GM23338 (cell line): ENCODE measurements around the gene XYLT1. TPM values are rescaled to one million over a fixed set of nuclear protein-coding genes. Genes with fewer than 3 reads are reported as not detected.
A peak's percentile ranks its signal among the peaks of the same experiment; 100 is the strongest.

Source experiments
- ATAC-seq: fragments of 200-7000 bp; cut with Tn5 transposase; 3 replicates; pipeline ENCODE4 v1.9.1; 2020
- DNase-seq: peaks from one replicate; pipeline ENCODE4 v3.0.0-alpha.2; 2015; ENCODE audit warnings: low spot score
- H2AFZ ChIP-seq: fragments of 200-600 bp; sonication (generic); 2 replicates; pipeline ENCODE4 v1.8.0; 2016; ENCODE audit warnings: antibody characterized with exemption, mild to moderate bottlenecking, moderate library complexity
- H3F3A ChIP-seq: fragments of 200-600 bp; sonication (generic); replicated peaks from 2 replicates; pipeline ENCODE4 v1.8.0; 2017; ENCODE audit warnings: antibody characterized with exemption, mixed run types, low read depth
- H3K27ac ChIP-seq: fragments of 200-600 bp; sonication (generic); 2 replicates; pipeline ENCODE4 v1.6.1; 2016; ENCODE audit warnings: low read depth
- H3K27me3 ChIP-seq: fragments of 200-600 bp; sonication (generic); 2 replicates; pipeline ENCODE4 v1.8.0; 2016; ENCODE audit warnings: mild to moderate bottlenecking, mixed run types, moderate library complexity; ENCODE audit not compliant: insufficient read depth
- H3K36me3 ChIP-seq: fragments of 200-600 bp; sonication (generic); 2 replicates; pipeline ENCODE4 v1.8.0; 2016; ENCODE audit warnings: mild to moderate bottlenecking; ENCODE audit not compliant: insufficient read depth
- H3K4me1 ChIP-seq: fragments of 200-600 bp; sonication (generic); 2 replicates; pipeline ENCODE4 v1.8.0; 2016; ENCODE audit warnings: mild to moderate bottlenecking, moderate library complexity; ENCODE audit not compliant: insufficient read depth
- H3K4me2 ChIP-seq: fragments of 200-600 bp; sonication (generic); 2 replicates; pipeline ENCODE4 v1.7.1; 2017; ENCODE audit warnings: mixed run types
- H3K4me3 ChIP-seq: fragments of 200-600 bp; sonication (generic); 2 replicates; pipeline ENCODE4 v1.6.1; 2016; ENCODE audit warnings: mixed run types
- H3K79me2 ChIP-seq: fragments of 200-600 bp; sonication (generic); replicated peaks from 2 replicates; pipeline ENCODE4 v1.8.0; 2017; ENCODE audit warnings: mild to moderate bottlenecking; ENCODE audit not compliant: insufficient read depth
- H3K9me2 ChIP-seq: fragments of 200-600 bp; sonication (generic); 2 replicates; pipeline ENCODE4 v1.8.0; 2017; ENCODE audit not compliant: insufficient read depth
- H4K20me1 ChIP-seq: fragments of 200-600 bp; sonication (generic); replicated peaks from 2 replicates; pipeline ENCODE4 v1.8.0; 2017; ENCODE audit warnings: mild to moderate bottlenecking; ENCODE audit not compliant: insufficient read depth
- H3K27ac Mint-ChIP-seq: 2 replicates; pipeline ENCODE4 v1.8.0; 2020; ENCODE audit warnings: inconsistent platforms, mild to moderate bottlenecking, moderate library complexity, mixed read lengths
- H3K27me3 Mint-ChIP-seq: 3 replicates; pipeline ENCODE4 v1.8.0; 2022; ENCODE audit warnings: low read depth, mild to moderate bottlenecking, moderate library complexity, mixed read lengths, inconsistent platforms; ENCODE audit not compliant: insufficient read depth, poor library complexity
- H3K36me3 Mint-ChIP-seq: 3 replicates; pipeline ENCODE4 v1.8.0; 2021; ENCODE audit warnings: low read depth, mild to moderate bottlenecking, inconsistent platforms, moderate library complexity, mixed read lengths
- H3K4me1 Mint-ChIP-seq: 3 replicates; pipeline ENCODE4 v1.8.0; 2020; ENCODE audit warnings: mild to moderate bottlenecking, inconsistent platforms, mixed read lengths
- H3K4me3 Mint-ChIP-seq: 3 replicates; pipeline ENCODE4 v1.8.0; 2021; ENCODE audit warnings: moderate library complexity, mild to moderate bottlenecking, inconsistent platforms, mixed read lengths
- H3K9me3 Mint-ChIP-seq: 3 replicates; pipeline ENCODE4 v1.8.0; 2020; ENCODE audit warnings: moderate library complexity, mild to moderate bottlenecking, inconsistent platforms, mixed read lengths
- CREB1 ChIP-seq: fragments of 250-450 bp; sonication (Bioruptor Pico); IDR thresholded peaks from 2 replicates; pipeline ENCODE4 v1.5.0; 2020; ENCODE audit warnings: low read depth, mild to moderate bottlenecking, moderate library complexity
- EZH2phosphoT487 ChIP-seq: fragments of 200-600 bp; sonication (generic); IDR thresholded peaks from one replicate; pipeline ENCODE4 v1.8.1; 2018; ENCODE audit warnings: antibody characterized with exemption; ENCODE audit not compliant: unreplicated experiment
- JUNB ChIP-seq: IDR thresholded peaks from one replicate; pipeline ENCODE4 v1.6.1; 2016; ENCODE audit warnings: antibody characterized with exemption; ENCODE audit not compliant: unreplicated experiment
- NANOG ChIP-seq: IDR thresholded peaks from 2 replicates; pipeline ENCODE4 v1.6.1; 2016; ENCODE audit warnings: antibody characterized with exemption, borderline replicate concordance
- POLR2AphosphoS5 ChIP-seq: IDR thresholded peaks from 2 replicates; pipeline ENCODE4 v1.6.1; 2016; ENCODE audit warnings: antibody characterized with exemption, low read depth
- STAT1 ChIP-seq: IDR thresholded peaks from one replicate; pipeline ENCODE4 v1.6.1; 2016; ENCODE audit warnings: antibody characterized with exemption; ENCODE audit not compliant: unreplicated experiment
- ZNF114 ChIP-seq: fragments of 250-450 bp; sonication (Bioruptor Pico); IDR thresholded peaks from 2 replicates; pipeline ENCODE4 v1.5.0; 2020; ENCODE audit warnings: mild to moderate bottlenecking, moderate library complexity
- ZNF331 ChIP-seq: fragments of 250-450 bp; sonication (Bioruptor Pico); IDR thresholded peaks from 2 replicates; pipeline ENCODE4 v1.5.0; 2020; ENCODE audit warnings: low read depth, mild to moderate bottlenecking, moderate library complexity
- ZNF462 ChIP-seq: fragments of 250-450 bp; sonication (Bioruptor Pico); IDR thresholded peaks from 2 replicates; pipeline ENCODE4 v1.5.0; 2020; ENCODE audit warnings: mild to moderate bottlenecking, moderate library complexity
- polyA plus RNA-seq: library from polyadenylated mRNA; unstranded; fragments of >200 nt; fragmentation: Nextera tagmentation; extraction: Ambion mirVana; gene quantifications from 2 replicates; pipeline ENCODE4 v1.2.1, GENCODE V29; 2016
- total RNA-seq: library from RNA; depleted of rRNA; stranded (reverse); fragments of >200 nt; shearing (Covaris generic); gene quantifications from 2 replicates; pipeline ENCODE4 v1.2.3, GENCODE V29; 2014
- TF ChIP-seq, protein P1 (sequence below), 2 experiments: fragments of 200-600 bp in 1 of 2; sonication (generic) in 1 of 2; conservative IDR thresholded peaks; 2 replicates each; pipeline versions ENCODE4 v1.5.1 to v1.6.1; 2016 to 2017; ENCODE audit warnings: antibody characterized with exemption in 2 of 2, low read depth in 2 of 2, mild to moderate bottlenecking in 2 of 2, moderate library complexity in 1 of 2
- TF ChIP-seq, protein P2 (sequence below): IDR thresholded peaks from 2 replicates; pipeline ENCODE4 v1.6.1; 2016; ENCODE audit warnings: antibody characterized with exemption
- TF ChIP-seq, protein P3 (sequence below): IDR thresholded peaks from one replicate; pipeline ENCODE4 v1.6.1; 2018; ENCODE audit warnings: antibody characterized with exemption; ENCODE audit not compliant: unreplicated experiment

Gene XYLT1
- total and polyA plus RNA-seq, 2 experiments from 2014 or later: 3.5 to 24.7 TPM

DNA sequence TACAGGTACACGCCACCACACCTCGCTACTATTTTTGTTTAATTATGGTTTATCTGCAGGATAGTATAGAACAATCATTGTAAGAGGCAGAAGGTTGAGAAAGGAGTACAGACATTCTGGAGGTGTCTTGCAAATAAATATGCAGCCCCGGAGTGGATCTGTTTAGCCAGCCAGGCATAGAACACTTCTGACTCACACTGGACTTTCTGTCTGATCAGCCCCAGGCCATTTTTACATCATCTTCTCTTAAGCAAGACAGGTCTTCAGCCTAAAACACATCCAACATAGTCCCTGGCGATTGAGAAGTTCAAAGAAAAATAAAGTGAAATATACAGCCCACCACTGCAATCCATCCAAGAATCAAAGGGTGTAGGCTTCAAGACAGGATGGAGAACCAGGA is 81.4 kb downstream of the XYLT1 start:
- Mint-ChIP-seq H3K27me3 (peaks cover 14% of the 10 kb centered on the region), H3K4me1 (peaks cover 87% of the 10 kb centered on the region), H3K9me3 (no peaks in the 10 kb centered on the region), H3K4me3 (no peak overlapping the region), H3K27ac (no peak overlapping the region), H3K36me3 (peaks cover 3% of the 10 kb centered on the region; the same call in 1 of the 3 replicates)
- H3K79me2 ChIP-seq: peaks cover 67% of the 10 kb centered on the region
- H3K4me3 ChIP-seq: no peak overlapping the region
- no peaks in the 10 kb centered on the region for H3K36me3 ChIP-seq
- DNase-seq (no peak), ATAC-seq (no peak)
- H3K4me2 ChIP-seq: peak overlapping the region; percentile 47
- H3F3A ChIP-seq: no peaks in the 10 kb centered on the region
- peaks cover 86% of the 10 kb centered on the region for H3K4me1 ChIP-seq
- no peaks in the 10 kb centered on the region; the same call in 1 of the 2 replicates for H3K9me2 ChIP-seq
- H3K27ac ChIP-seq: no peak overlapping the region
- H4K20me1 ChIP-seq: no peaks in the 10 kb centered on the region
- H3K27me3 ChIP-seq: no peaks in the 10 kb centered on the region
- no peak overlapping the region for H2AFZ ChIP-seq
- TF ChIP-seq, protein P1, sequence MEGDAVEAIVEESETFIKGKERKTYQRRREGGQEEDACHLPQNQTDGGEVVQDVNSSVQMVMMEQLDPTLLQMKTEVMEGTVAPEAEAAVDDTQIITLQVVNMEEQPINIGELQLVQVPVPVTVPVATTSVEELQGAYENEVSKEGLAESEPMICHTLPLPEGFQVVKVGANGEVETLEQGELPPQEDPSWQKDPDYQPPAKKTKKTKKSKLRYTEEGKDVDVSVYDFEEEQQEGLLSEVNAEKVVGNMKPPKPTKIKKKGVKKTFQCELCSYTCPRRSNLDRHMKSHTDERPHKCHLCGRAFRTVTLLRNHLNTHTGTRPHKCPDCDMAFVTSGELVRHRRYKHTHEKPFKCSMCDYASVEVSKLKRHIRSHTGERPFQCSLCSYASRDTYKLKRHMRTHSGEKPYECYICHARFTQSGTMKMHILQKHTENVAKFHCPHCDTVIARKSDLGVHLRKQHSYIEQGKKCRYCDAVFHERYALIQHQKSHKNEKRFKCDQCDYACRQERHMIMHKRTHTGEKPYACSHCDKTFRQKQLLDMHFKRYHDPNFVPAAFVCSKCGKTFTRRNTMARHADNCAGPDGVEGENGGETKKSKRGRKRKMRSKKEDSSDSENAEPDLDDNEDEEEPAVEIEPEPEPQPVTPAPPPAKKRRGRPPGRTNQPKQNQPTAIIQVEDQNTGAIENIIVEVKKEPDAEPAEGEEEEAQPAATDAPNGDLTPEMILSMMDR (conservative IDR thresholded peaks at IDR 0.05; ENCODE audit: low read depth in 2 of 2): no peak
- no peak for TF ChIP-seq CREB1 (CRISPR knock-in tag)
- no peak for TF ChIP-seq NANOG
- TF ChIP-seq ZNF331 (CRISPR knock-in tag): no peak
- TF ChIP-seq, protein P2, sequence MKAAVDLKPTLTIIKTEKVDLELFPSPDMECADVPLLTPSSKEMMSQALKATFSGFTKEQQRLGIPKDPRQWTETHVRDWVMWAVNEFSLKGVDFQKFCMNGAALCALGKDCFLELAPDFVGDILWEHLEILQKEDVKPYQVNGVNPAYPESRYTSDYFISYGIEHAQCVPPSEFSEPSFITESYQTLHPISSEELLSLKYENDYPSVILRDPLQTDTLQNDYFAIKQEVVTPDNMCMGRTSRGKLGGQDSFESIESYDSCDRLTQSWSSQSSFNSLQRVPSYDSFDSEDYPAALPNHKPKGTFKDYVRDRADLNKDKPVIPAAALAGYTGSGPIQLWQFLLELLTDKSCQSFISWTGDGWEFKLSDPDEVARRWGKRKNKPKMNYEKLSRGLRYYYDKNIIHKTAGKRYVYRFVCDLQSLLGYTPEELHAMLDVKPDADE: no peak
- no peak for TF ChIP-seq EZH2phosphoT487
- no peak for TF ChIP-seq JUNB
- no peak for TF ChIP-seq ZNF462
- no peak for TF ChIP-seq ZNF114 (CRISPR knock-in tag)
- TF ChIP-seq POLR2AphosphoS5: no peak
- TF ChIP-seq, protein P3, sequence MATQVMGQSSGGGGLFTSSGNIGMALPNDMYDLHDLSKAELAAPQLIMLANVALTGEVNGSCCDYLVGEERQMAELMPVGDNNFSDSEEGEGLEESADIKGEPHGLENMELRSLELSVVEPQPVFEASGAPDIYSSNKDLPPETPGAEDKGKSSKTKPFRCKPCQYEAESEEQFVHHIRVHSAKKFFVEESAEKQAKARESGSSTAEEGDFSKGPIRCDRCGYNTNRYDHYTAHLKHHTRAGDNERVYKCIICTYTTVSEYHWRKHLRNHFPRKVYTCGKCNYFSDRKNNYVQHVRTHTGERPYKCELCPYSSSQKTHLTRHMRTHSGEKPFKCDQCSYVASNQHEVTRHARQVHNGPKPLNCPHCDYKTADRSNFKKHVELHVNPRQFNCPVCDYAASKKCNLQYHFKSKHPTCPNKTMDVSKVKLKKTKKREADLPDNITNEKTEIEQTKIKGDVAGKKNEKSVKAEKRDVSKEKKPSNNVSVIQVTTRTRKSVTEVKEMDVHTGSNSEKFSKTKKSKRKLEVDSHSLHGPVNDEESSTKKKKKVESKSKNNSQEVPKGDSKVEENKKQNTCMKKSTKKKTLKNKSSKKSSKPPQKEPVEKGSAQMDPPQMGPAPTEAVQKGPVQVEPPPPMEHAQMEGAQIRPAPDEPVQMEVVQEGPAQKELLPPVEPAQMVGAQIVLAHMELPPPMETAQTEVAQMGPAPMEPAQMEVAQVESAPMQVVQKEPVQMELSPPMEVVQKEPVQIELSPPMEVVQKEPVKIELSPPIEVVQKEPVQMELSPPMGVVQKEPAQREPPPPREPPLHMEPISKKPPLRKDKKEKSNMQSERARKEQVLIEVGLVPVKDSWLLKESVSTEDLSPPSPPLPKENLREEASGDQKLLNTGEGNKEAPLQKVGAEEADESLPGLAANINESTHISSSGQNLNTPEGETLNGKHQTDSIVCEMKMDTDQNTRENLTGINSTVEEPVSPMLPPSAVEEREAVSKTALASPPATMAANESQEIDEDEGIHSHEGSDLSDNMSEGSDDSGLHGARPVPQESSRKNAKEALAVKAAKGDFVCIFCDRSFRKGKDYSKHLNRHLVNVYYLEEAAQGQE: no peak
- TF ChIP-seq STAT1: no peak
